Measurements from ENCODE around the gene IGSF1. TPM values are rescaled to one million over a fixed set of nuclear protein-coding genes. Genes with fewer than 3 reads are reported as not detected.

Gene IGSF1
- total RNA-seq, 1 experiment from 2014 or later: not detected

DNA sequence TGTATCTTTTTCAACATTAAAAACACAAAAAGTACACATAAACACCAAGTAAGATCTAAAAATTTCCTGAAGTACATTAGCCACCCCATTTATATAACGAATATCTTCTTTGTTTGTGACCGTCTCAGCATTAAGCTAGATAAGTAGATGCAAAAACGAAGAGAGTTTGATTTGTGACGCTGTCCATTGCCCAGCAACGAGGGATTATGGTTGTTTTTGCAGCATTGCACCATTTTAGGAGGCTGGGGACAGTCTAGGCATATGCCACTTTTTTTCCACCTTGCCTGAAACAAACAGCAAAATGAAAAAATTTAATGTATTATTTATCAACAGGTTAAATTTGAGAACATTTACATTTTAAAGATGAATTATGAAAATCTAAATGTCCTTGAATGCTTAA lies 12.0 kb upstream of the IGSF1 start:
- no peak for DNase-seq (ENCODE audit: unreplicated experiment)
- Mint-ChIP-seq H3K36me3 (ENCODE audit: insufficient read depth, unreplicated experiment) (no peaks in the 10 kb centered on the region), H3K9me3 (ENCODE audit: unreplicated experiment) (no peaks in the 10 kb centered on the region), H3K4me1 (ENCODE audit: insufficient read depth, unreplicated experiment) (no peaks in the 10 kb centered on the region), H3K27me3 (ENCODE audit: insufficient read depth, unreplicated experiment) (peaks cover 8% of the 10 kb centered on the region), H3K27ac (ENCODE audit: low read depth, unreplicated experiment) (no peak overlapping the region), H3K4me3 (ENCODE audit: unreplicated experiment) (no peak overlapping the region)
- TF ChIP-seq, protein P1, sequence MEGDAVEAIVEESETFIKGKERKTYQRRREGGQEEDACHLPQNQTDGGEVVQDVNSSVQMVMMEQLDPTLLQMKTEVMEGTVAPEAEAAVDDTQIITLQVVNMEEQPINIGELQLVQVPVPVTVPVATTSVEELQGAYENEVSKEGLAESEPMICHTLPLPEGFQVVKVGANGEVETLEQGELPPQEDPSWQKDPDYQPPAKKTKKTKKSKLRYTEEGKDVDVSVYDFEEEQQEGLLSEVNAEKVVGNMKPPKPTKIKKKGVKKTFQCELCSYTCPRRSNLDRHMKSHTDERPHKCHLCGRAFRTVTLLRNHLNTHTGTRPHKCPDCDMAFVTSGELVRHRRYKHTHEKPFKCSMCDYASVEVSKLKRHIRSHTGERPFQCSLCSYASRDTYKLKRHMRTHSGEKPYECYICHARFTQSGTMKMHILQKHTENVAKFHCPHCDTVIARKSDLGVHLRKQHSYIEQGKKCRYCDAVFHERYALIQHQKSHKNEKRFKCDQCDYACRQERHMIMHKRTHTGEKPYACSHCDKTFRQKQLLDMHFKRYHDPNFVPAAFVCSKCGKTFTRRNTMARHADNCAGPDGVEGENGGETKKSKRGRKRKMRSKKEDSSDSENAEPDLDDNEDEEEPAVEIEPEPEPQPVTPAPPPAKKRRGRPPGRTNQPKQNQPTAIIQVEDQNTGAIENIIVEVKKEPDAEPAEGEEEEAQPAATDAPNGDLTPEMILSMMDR (IDR thresholded peaks at IDR 0.05; ENCODE audit: unreplicated experiment): no peak
- CTCF ChIA-PET: no interaction called here
- BruUV-seq (replicated peaks): no TSS peak
- POLR2A ChIA-PET: interaction anchor here (0.5 kb wide), 1 partner anchor 27 kb away, joined by 3 read pairs; no protein-coding TSS in a partner anchor
- intact Hi-C loops (cut with micrococcal nuclease): no loop called here

- TF ChIP-seq, protein P1 (IDR thresholded peaks at IDR 0.05; ENCODE audit: unreplicated experiment): no peak
- Mint-ChIP-seq H3K27ac (ENCODE audit: low read depth, unreplicated experiment) (no peak overlapping the region), H3K36me3 (ENCODE audit: insufficient read depth, unreplicated experiment) (no peaks in the 10 kb centered on the region), H3K9me3 (ENCODE audit: unreplicated experiment) (no peaks in the 10 kb centered on the region), H3K4me3 (ENCODE audit: unreplicated experiment) (no peak overlapping the region), H3K4me1 (ENCODE audit: insufficient read depth, unreplicated experiment) (no peaks in the 10 kb centered on the region), H3K27me3 (ENCODE audit: insufficient read depth, unreplicated experiment) (peaks cover 31% of the 10 kb centered on the region)
- POLR2A ChIA-PET: no interaction called here
- DNase-seq (ENCODE audit: unreplicated experiment): no peak
- intact Hi-C loops (cut with micrococcal nuclease): no loop called here
- BruUV-seq (replicated peaks): no TSS peak
- CTCF ChIA-PET: no interaction called here
Observed at GRCh38 chrX:131298846-131299245, 9.7 kb upstream of the IGSF1 start.

GRCh38 chrX:131298036-131298435 lies 8.9 kb upstream of the IGSF1 start:
- TF ChIP-seq, protein P1 (IDR thresholded peaks at IDR 0.05; ENCODE audit: unreplicated experiment): no peak
- intact Hi-C loops (cut with micrococcal nuclease): no loop called here
- ChIA-PET CTCF (interaction anchor here (0.6 kb wide), 1 partner anchor 45 kb away, joined by 3 read pairs; no protein-coding TSS in a partner anchor), POLR2A (no interaction called here)
- Mint-ChIP-seq H3K36me3 (ENCODE audit: insufficient read depth, unreplicated experiment) (no peaks in the 10 kb centered on the region), H3K27me3 (ENCODE audit: insufficient read depth, unreplicated experiment) (peaks cover 39% of the 10 kb centered on the region), H3K4me1 (ENCODE audit: insufficient read depth, unreplicated experiment) (no peaks in the 10 kb centered on the region), H3K4me3 (ENCODE audit: unreplicated experiment) (no peak overlapping the region), H3K27ac (ENCODE audit: low read depth, unreplicated experiment) (no peak overlapping the region), H3K9me3 (ENCODE audit: unreplicated experiment) (no peaks in the 10 kb centered on the region)
- no peak for DNase-seq (ENCODE audit: unreplicated experiment)
- no TSS peak for BruUV-seq (replicated peaks)

DNA sequence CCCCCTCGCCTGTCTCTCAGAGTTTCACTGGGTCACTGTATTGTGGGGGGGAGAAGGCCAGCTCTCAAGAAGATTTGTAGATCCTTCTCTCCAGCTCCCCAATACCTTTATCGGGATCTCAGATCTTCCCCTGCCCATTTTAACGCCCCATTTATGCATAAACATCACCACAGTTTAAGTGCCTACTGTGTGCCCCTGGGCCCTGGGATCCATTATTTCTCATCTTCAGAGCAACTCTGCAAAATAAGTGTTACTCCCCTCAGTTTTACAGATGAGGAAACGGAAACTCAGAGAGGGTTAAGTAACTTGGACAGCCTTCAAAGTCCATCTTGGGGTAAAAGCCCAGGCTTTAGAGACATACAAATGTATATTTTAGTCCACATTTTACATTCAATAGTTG lies 421 bp upstream of the IGSF1 start:
- Mint-ChIP-seq H3K9me3 (ENCODE audit: unreplicated experiment) (no peaks in the 10 kb centered on the region), H3K27ac (ENCODE audit: low read depth, unreplicated experiment) (no peak overlapping the region), H3K27me3 (ENCODE audit: insufficient read depth, unreplicated experiment) (peaks cover 90% of the 10 kb centered on the region), H3K4me3 (ENCODE audit: unreplicated experiment) (no peak overlapping the region), H3K36me3 (ENCODE audit: insufficient read depth, unreplicated experiment) (no peaks in the 10 kb centered on the region), H3K4me1 (ENCODE audit: insufficient read depth, unreplicated experiment) (no peaks in the 10 kb centered on the region)
- no TSS peak for BruUV-seq (replicated peaks)
- intact Hi-C loops (cut with micrococcal nuclease): no loop called here
- TF ChIP-seq, protein P1 (IDR thresholded peaks at IDR 0.05; ENCODE audit: unreplicated experiment): no peak
- no peak for DNase-seq (ENCODE audit: unreplicated experiment)
- ChIA-PET POLR2A (no interaction called here), CTCF (no interaction called here)

All from MCF 10A (cell line).